ENCODE data around the gene CNOT11. TPM values are rescaled to one million over a fixed set of nuclear protein-coding genes. Genes with fewer than 3 reads are reported as not detected.
A peak's percentile ranks its signal among the peaks of the same experiment; 100 is the strongest.
"Not testable (repeated sequence)": the region's sequence is repeated elsewhere in the genome, so short reads cannot be mapped to it uniquely, and the experiment has no call there.

CNOT11 gene
- total and polyA plus RNA-seq, 2 of the 13 experiments (the other 11 are each of a cell fraction or from before 2014, with no cell fraction given), result 114 to 209 TPM

- TF ChIP-seq BRD4 (CRISPR knock-in tag; IDR thresholded peaks at IDR 0.05), result no peak
- TF ChIP-seq NCOA1 (CRISPR knock-in tag; IDR thresholded peaks at IDR 0.05), result no peak
- no peak for TF ChIP-seq ZNF276 (CRISPR knock-in tag; IDR thresholded peaks at IDR 0.05; ENCODE audit: low read depth)
Observed at GRCh38 chr2:101234169-101234938, 18.3 kb upstream of the CNOT11 start (continued).

GRCh38 chr2:101235956-101236355 is 16.7 kb upstream of the CNOT11 start:
- H3K36me3 ChIP-seq (replicated peaks in 1 of 2; ENCODE audit: control insufficient read depth in 1 of 2, insufficient read depth in 2 of 2, low read length in 2 of 2); H3K9ac ChIP-seq (ENCODE audit: insufficient read depth, low read depth, low read length); FAIRE-seq; H3K27me3 ChIP-seq (ENCODE audit: control insufficient read depth in 1 of 2, insufficient read depth in 2 of 2, low read length in 2 of 2); in situ Hi-C loops (cut with HindIII; ENCODE audit: extremely low pct_ligation_motif_present, low pct_unique_long_range_greater_than_20kb); intact Hi-C loops (cut with micrococcal nuclease; ENCODE audit: unreplicated experiment); H3K27ac ChIP-seq (ENCODE audit: extremely low read length, insufficient read depth, low read length); H2AFZ ChIP-seq (ENCODE audit: low read length); H3K4me2 ChIP-seq (ENCODE audit: low read depth, low read length); POLR2A ChIA-PET; H4K20me1 ChIP-seq (ENCODE audit: insufficient read depth, low read length); BruUV-seq (replicated peaks); CTCF ChIA-PET (ENCODE audit: low intra/inter-chr PET ratio, low total read pairs); ATAC-seq; H3K79me2 ChIP-seq (ENCODE audit: insufficient read depth, low read length); DNase-seq (ENCODE audit: low spot score); H3K4me3 ChIP-seq (replicated peaks in 1 of 3; ENCODE audit: insufficient read depth in 1 of 3, low read depth in 2 of 3, low read length in 3 of 3): not testable (repeated sequence)
- H3K4me1 ChIP-seq (ENCODE audit: insufficient read depth, low read length), result peaks cover 80% of the 10 kb centered on the region
- peaks cover 27% of the 10 kb centered on the region for H3K9me3 ChIP-seq (ENCODE audit: low read length)
- WGBS (ENCODE audit: low lambda C conversion rate), result 96% methylated on average over 1 of the region's 1 CpG

GRCh38 chr2:101237944-101238343 is 14.7 kb upstream of the CNOT11 start:
- FAIRE-seq; in situ Hi-C loops (cut with HindIII; ENCODE audit: extremely low pct_ligation_motif_present, low pct_unique_long_range_greater_than_20kb); CTCF ChIA-PET (ENCODE audit: low intra/inter-chr PET ratio, low total read pairs); ATAC-seq; H3K4me3 ChIP-seq (replicated peaks in 1 of 3; ENCODE audit: insufficient read depth in 1 of 3, low read depth in 2 of 3, low read length in 3 of 3); H3K79me2 ChIP-seq (ENCODE audit: insufficient read depth, low read length); H3K36me3 ChIP-seq (replicated peaks in 1 of 2; ENCODE audit: control insufficient read depth in 1 of 2, insufficient read depth in 2 of 2, low read length in 2 of 2); H3K9ac ChIP-seq (ENCODE audit: insufficient read depth, low read depth, low read length); H3K27me3 ChIP-seq (ENCODE audit: control insufficient read depth in 1 of 2, insufficient read depth in 2 of 2, low read length in 2 of 2); BruUV-seq (replicated peaks); H3K4me2 ChIP-seq (ENCODE audit: low read depth, low read length); H2AFZ ChIP-seq (ENCODE audit: low read length); intact Hi-C loops (cut with micrococcal nuclease; ENCODE audit: unreplicated experiment); H3K27ac ChIP-seq (ENCODE audit: extremely low read length, insufficient read depth, low read length); H4K20me1 ChIP-seq (ENCODE audit: insufficient read depth, low read length): not testable (repeated sequence)
- POLR2A ChIA-PET, result interaction anchor here (4.2 kb wide), 1 partner anchor 15 kb away, joined by 53 read pairs; the partner anchor contains the start of gene CNOT11
- 94% methylated on average over 5 of the region's 5 CpGs for WGBS (ENCODE audit: low lambda C conversion rate)
- H3K9me3 ChIP-seq (ENCODE audit: low read length), result peaks cover 27% of the 10 kb centered on the region
- DNase-seq (ENCODE audit: low spot score), result peak; percentile 46
- peaks cover 80% of the 10 kb centered on the region for H3K4me1 ChIP-seq (ENCODE audit: insufficient read depth, low read length)

Measured in HepG2 (cell line).